Astrocyte of the cerebellum (primary cell): ENCODE results near the gene CBLB.

Experiments
- DNase-seq: peaks from one replicate; pipeline ENCODE4 v3.0.0-alpha.2; 2011; ENCODE audit warnings: low read depth
- H3K4me3 ChIP-seq: 2 replicates; pipeline ENCODE4 v1.5.1; 2011; ENCODE audit warnings: mild to moderate bottlenecking, low read depth, low read length, moderate library complexity
- in situ Hi-C: cut with HindIII; loops from 2 replicates; pipeline ENCODE4 v1.10.0; 2017; ENCODE audit warnings: low sequenced_read_pairs
- TF ChIP-seq, protein P1 (sequence below): IDR thresholded peaks from 2 replicates; pipeline ENCODE4 v1.5.1; 2012; ENCODE audit warnings: low read length, low read depth, moderate library complexity, mild to moderate bottlenecking; ENCODE audit errors: missing control alignments

CBLB gene

GRCh38 chr3:105618556-105618955, 250.3 kb downstream of the CBLB start:
- in situ Hi-C loops, result no loop called here
- DNase-seq, result no peak
- no peak overlapping the region for H3K4me3 ChIP-seq
- TF ChIP-seq, protein P1, sequence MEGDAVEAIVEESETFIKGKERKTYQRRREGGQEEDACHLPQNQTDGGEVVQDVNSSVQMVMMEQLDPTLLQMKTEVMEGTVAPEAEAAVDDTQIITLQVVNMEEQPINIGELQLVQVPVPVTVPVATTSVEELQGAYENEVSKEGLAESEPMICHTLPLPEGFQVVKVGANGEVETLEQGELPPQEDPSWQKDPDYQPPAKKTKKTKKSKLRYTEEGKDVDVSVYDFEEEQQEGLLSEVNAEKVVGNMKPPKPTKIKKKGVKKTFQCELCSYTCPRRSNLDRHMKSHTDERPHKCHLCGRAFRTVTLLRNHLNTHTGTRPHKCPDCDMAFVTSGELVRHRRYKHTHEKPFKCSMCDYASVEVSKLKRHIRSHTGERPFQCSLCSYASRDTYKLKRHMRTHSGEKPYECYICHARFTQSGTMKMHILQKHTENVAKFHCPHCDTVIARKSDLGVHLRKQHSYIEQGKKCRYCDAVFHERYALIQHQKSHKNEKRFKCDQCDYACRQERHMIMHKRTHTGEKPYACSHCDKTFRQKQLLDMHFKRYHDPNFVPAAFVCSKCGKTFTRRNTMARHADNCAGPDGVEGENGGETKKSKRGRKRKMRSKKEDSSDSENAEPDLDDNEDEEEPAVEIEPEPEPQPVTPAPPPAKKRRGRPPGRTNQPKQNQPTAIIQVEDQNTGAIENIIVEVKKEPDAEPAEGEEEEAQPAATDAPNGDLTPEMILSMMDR, result no peak

DNA sequence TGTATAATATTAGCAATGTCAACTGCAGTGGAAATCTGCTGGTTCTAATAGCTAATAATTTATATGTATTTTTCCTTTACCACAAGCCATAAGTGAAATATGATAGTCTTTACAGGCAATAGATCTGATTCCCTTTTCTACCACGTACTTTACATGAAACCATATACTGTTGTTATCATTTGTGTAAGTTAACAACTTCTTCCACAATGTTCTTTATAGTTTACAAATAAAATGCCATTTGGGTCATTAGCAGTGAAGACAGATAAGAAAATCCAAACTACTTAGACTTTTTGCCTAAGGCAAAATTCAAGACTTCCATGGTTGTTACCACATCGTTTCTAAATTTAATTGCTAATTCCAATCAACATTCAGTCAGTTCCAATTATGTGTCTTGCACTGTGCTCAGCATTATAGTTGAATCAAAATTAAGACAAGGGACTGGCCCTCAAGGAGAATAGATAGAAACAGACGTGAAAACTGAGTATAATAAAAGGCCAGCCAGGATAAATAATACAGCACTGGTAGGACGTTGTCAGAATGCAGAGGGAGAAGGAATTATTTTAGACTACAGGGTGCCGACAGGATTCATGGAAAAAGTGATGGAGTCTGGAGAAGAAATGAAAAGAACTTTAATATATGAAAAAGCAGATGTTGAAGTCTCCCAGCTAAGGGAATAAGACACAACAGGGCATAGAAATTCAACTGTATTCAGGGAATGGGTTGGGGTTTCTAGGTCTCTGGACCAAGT, 252.3 kb downstream of the CBLB start:
- H3K4me3 ChIP-seq, result no peak overlapping the region
- no peak for DNase-seq
- in situ Hi-C loops, result no loop called here
- TF ChIP-seq, protein P1, result no peak

DNA sequence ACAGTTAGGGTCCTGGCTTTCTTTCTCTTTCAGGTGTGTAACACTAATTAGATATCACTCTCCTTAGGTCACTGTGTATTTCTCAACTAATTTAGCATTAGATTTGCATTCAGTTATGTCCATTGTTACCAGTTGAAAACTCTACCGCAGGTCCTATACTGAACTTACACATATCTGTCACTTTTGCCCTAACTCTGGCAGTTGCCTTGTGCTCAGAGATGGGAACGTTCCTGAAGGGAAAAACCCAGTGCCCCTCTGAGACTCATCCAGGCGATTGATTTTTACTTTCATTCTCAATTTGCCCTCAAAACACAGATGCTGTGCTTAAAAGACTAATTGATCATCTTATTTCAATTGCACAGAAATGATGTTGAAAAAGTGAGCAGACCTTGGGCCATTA, 253.0 kb downstream of the CBLB start:
- in situ Hi-C loops, result no loop called here
- TF ChIP-seq, protein P1, result no peak
- no peak overlapping the region for H3K4me3 ChIP-seq
- no peak for DNase-seq

DNA sequence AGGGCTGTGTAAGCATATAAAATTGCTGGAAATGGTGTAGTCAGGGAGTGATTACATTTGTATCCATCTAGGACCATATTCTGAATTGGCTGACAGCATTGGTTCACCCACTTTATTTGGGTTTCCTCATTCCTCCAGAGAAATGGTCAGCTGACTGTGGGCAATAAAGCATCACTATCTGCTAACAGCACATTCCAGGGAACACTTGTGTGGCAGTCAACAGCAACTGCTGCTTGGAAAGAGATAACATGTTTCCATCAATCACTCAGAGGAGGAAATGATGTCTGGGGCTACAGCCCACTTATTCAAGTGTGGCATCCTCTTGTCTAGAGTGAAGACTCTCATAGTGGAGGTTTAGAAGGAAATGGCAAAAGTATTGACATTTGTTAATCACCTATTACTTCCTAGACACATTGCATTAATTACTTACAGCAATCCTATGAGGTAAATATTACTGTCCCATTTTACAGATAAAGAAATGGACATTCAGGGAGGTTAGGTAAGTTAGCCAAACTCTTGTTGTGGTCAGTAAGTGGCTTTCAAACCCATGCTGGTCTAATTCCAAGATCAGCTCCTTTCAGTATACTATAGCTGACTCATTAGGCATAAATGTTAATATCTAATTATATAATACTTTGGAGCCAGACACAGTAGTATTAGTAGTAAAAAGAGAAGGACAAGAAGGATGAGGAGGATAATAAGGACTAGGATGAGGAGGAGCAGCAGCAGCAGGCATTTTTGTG, 254.4 kb downstream of the CBLB start:
- TF ChIP-seq, protein P1, result no peak
- DNase-seq, result no peak
- in situ Hi-C loops, result no loop called here
- no peak overlapping the region for H3K4me3 ChIP-seq

DNA sequence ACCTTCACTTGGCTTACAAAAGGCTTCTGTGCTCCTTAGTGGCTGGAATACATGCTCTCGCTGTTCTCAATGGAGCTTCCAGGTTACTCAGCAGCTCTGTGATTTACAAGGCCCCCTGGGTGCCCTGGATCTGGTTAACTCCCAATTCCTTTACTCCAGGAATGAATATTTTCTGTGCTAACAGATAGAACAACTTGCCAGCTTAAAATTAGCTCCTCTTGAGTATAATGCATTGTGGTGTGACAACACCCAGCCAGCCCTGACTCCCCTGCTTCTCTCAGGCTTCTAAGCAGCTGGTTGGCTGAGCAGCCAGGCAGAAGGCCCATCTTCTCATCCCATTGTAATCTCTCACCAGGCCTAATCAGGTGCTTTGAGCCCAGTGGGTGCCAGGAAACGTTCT, 255.7 kb downstream of the CBLB start:
- TF ChIP-seq, protein P1, result no peak
- no peak for DNase-seq
- no peak overlapping the region for H3K4me3 ChIP-seq
- in situ Hi-C loops, result no loop called here

DNA sequence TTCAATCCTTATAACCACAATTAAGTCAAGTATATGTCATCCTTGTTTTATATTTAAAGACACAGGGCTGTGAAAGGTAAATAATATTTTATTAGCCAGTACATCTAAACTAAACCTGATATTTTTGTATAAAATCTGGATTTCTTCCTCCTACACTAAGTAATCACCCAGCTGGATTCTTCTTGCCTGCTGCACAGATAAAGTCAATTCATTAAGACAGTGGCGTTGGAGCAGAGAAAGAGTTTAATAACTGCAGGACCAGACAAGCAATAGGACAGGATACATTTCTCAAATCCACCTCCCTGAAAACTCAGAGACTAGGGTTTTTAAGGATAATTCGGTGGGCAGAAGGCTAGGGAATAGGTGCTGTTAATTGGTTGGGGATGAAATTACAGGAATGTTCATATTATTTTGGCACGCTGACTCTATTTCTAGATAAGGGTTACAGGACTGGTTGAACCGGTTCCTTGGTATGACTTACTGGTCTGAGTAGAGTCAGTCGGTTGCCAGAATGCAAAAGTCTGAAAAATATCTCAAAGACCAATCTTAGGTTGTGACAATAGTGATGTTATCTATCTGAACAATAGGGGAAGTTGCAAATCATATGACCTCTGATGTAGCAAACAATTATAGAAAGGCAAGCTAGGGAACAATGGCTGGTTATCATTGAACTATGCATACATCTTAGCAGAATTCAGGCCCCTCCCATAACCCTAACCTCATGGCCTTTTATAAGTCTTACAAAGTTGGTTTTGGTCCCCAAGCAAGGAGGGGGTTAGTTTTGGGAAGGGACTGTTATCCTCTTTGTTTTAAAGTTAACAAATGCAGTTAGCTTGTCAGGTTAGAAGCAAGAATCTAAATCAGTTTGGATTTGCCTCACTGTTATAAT, 257.3 kb downstream of the CBLB start:
- no peak for DNase-seq
- in situ Hi-C loops, result no loop called here
- TF ChIP-seq, protein P1, result no peak
- H3K4me3 ChIP-seq, result no peak overlapping the region
